A549 (cell line): ENCODE data around the gene ZNF385B.

ENCODE experiments used
- BHLHE40 ChIP-seq: IDR thresholded peaks from 2 replicates; pipeline ENCODE4 v1.6.1; 2012; ENCODE audit warnings: low read depth, low read length, inconsistent platforms
- CBX2 ChIP-seq: fragments of 200-600 bp; sonication (generic); IDR thresholded peaks from 2 replicates; pipeline ENCODE4 v1.6.1; 2016; ENCODE audit warnings: low read depth, mild to moderate bottlenecking, borderline replicate concordance
- CHD2 ChIP-seq: fragments of 150-350 bp; IDR thresholded peaks from 2 replicates; pipeline ENCODE4 v1.6.1; 2014; ENCODE audit warnings: low read length; ENCODE audit not compliant: partially characterized antibody
- EP300 ChIP-seq, 2 experiments: fragments of >200 bp; sonication (Bioruptor Twin); formaldehyde crosslinking; IDR thresholded peaks; 2 replicates in 1 of 2; 3 replicates in 1 of 2; pipeline ENCODE4 v1.6.1; 2016 to 2017
- ESRRA ChIP-seq: fragments of 150-350 bp; IDR thresholded peaks from 2 replicates; pipeline ENCODE4 v1.6.1; 2014; ENCODE audit warnings: mild to moderate bottlenecking, low read length, borderline replicate concordance
- KDM1A ChIP-seq: fragments of 200-600 bp; sonication (generic); IDR thresholded peaks from 2 replicates; pipeline ENCODE4 v1.6.1; 2016; ENCODE audit warnings: low read depth, mild to moderate bottlenecking
- MYC ChIP-seq: IDR thresholded peaks from 2 replicates; pipeline ENCODE4 v1.6.1; 2012; ENCODE audit warnings: mild to moderate bottlenecking, inconsistent platforms, low read length, improper control_type of control experiment, borderline replicate concordance
- POLR2A ChIP-seq: IDR thresholded peaks from 2 replicates; pipeline ENCODE4 v1.6.1; 2012; ENCODE audit warnings: mild to moderate bottlenecking, low read length
- RCOR1 ChIP-seq: fragments of 150-350 bp; IDR thresholded peaks from 2 replicates; pipeline ENCODE4 v1.6.1; 2014; ENCODE audit warnings: antibody characterized with exemption, low read length, low read depth
- RNF2 ChIP-seq: fragments of 200-600 bp; sonication (generic); IDR thresholded peaks from 2 replicates; pipeline ENCODE4 v1.6.1; 2016; ENCODE audit warnings: low read depth, mild to moderate bottlenecking, antibody characterized with exemption, moderate library complexity, borderline replicate concordance
- TP53 ChIP-seq: fragments of 250-450 bp; sonication (Bioruptor Pico); IDR thresholded peaks from 2 replicates; pipeline ENCODE4 v1.5.0; 2021; ENCODE audit warnings: mild to moderate bottlenecking, moderate library complexity
- TF ChIP-seq, protein P1 (sequence below): fragments of >200 bp; sonication (Bioruptor Twin); formaldehyde crosslinking; IDR thresholded peaks from 3 replicates; pipeline ENCODE4 v1.5.1; 2016

GRCh38 chr2:179606141-179606540, 255.3 kb downstream of the ZNF385B start:
- TF ChIP-seq, protein P1, sequence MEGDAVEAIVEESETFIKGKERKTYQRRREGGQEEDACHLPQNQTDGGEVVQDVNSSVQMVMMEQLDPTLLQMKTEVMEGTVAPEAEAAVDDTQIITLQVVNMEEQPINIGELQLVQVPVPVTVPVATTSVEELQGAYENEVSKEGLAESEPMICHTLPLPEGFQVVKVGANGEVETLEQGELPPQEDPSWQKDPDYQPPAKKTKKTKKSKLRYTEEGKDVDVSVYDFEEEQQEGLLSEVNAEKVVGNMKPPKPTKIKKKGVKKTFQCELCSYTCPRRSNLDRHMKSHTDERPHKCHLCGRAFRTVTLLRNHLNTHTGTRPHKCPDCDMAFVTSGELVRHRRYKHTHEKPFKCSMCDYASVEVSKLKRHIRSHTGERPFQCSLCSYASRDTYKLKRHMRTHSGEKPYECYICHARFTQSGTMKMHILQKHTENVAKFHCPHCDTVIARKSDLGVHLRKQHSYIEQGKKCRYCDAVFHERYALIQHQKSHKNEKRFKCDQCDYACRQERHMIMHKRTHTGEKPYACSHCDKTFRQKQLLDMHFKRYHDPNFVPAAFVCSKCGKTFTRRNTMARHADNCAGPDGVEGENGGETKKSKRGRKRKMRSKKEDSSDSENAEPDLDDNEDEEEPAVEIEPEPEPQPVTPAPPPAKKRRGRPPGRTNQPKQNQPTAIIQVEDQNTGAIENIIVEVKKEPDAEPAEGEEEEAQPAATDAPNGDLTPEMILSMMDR = no peak
- no peak for TF ChIP-seq CBX2
- no peak for TF ChIP-seq MYC
- no peak for TF ChIP-seq TP53
- TF ChIP-seq KDM1A = no peak
- no peak for TF ChIP-seq EP300 (IDR thresholded peaks at IDR 0.05)
- TF ChIP-seq RNF2 = no peak
- no peak for TF ChIP-seq BHLHE40
- no peak for TF ChIP-seq CHD2
- TF ChIP-seq RCOR1 = no peak
- TF ChIP-seq ESRRA = no peak
- no peak for TF ChIP-seq POLR2A
